Measurements from ENCODE around the gene SERPINA4. TPM values are rescaled to one million over a fixed set of nuclear protein-coding genes. Genes with fewer than 3 reads are reported as not detected.

Gene SERPINA4
- total RNA-seq, 1 experiment from 2014 or later = 6.3 TPM

DNA sequence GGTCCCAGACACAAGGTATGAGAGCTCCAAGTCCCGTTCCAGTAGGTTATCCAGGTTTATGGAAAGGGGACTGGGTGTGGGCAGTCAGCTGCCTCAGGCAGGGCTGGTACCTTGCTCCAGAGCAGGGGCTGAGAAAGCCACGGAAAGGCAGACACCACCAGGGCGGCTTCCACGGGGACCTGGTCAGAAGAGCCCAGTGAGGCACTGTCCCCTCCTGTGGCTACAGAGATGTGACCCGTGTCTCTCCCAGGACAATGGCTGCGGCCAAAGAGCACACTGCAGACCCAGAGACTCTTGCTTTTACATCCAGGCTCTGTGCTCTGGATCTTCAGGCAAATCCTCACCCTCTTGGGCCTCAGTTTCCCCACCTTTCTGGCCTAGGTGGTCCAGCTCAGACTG lies 8.8 kb downstream of the SERPINA4 start:
- Mint-ChIP-seq H3K9me3 (ENCODE audit: unreplicated experiment) (no peaks in the 10 kb centered on the region), H3K27me3 (ENCODE audit: insufficient read depth, unreplicated experiment) (no peaks in the 10 kb centered on the region), H3K4me1 (ENCODE audit: low read depth, unreplicated experiment) (peaks cover 7% of the 10 kb centered on the region), H3K4me3 (ENCODE audit: unreplicated experiment) (no peak overlapping the region), H3K27ac (ENCODE audit: unreplicated experiment) (no peak overlapping the region), H3K36me3 (ENCODE audit: insufficient read depth, unreplicated experiment) (no peaks in the 10 kb centered on the region)
- Histone ChIP-seq H3K4me1 (peaks cover 26% of the 10 kb centered on the region), H3K9me3 (no peaks in the 10 kb centered on the region), H3K36me3 (ENCODE audit: control insufficient read depth, insufficient read depth, low read length) (no peaks in the 10 kb centered on the region), H3K27me3 (replicated peaks; ENCODE audit: control insufficient read depth, insufficient read depth, low read length) (no peaks in the 10 kb centered on the region), H3K4me3 (ENCODE audit: low read depth, low read length) (no peak overlapping the region)
- no peak for DNase-seq
- TF ChIP-seq, protein P1, sequence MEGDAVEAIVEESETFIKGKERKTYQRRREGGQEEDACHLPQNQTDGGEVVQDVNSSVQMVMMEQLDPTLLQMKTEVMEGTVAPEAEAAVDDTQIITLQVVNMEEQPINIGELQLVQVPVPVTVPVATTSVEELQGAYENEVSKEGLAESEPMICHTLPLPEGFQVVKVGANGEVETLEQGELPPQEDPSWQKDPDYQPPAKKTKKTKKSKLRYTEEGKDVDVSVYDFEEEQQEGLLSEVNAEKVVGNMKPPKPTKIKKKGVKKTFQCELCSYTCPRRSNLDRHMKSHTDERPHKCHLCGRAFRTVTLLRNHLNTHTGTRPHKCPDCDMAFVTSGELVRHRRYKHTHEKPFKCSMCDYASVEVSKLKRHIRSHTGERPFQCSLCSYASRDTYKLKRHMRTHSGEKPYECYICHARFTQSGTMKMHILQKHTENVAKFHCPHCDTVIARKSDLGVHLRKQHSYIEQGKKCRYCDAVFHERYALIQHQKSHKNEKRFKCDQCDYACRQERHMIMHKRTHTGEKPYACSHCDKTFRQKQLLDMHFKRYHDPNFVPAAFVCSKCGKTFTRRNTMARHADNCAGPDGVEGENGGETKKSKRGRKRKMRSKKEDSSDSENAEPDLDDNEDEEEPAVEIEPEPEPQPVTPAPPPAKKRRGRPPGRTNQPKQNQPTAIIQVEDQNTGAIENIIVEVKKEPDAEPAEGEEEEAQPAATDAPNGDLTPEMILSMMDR (IDR thresholded peaks at IDR 0.05; ENCODE audit: insufficient read depth in 1 of 2, low read depth in 1 of 2, low read length in 1 of 2, severe bottlenecking in 1 of 2, unreplicated experiment in 1 of 2) = no peak
- BruUV-seq (replicated peaks) = no TSS peak
- intact Hi-C loops (cut with micrococcal nuclease; ENCODE audit: unreplicated experiment) = no loop called here
- POLR2A ChIA-PET = no interaction called here
- CTCF ChIA-PET = no interaction called here

DNA sequence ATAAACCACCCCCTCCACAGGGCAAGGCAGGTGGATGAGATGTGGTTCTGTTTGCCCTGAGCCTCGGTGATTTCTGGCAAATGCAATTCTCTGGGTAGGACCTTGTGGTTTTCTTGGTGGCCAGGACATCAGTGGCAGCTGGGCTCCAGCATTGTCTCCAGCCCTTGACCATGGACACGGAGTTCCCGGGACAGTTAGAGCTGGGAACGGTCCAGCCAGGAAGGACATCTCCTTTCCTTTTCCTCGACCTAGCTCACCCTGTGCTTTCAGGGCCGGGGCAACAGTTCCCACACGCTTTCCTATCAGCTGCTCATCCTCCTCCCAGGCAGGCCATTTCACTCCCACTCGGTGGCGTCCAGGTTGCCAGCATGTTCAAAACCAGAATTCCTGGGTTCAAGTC lies 9.2 kb downstream of the SERPINA4 start:
- intact Hi-C loops (cut with micrococcal nuclease; ENCODE audit: unreplicated experiment) = no loop called here
- Mint-ChIP-seq H3K27ac (ENCODE audit: unreplicated experiment) (no peak overlapping the region), H3K9me3 (ENCODE audit: unreplicated experiment) (no peaks in the 10 kb centered on the region), H3K4me1 (ENCODE audit: low read depth, unreplicated experiment) (peaks cover 7% of the 10 kb centered on the region), H3K27me3 (ENCODE audit: insufficient read depth, unreplicated experiment) (no peaks in the 10 kb centered on the region), H3K4me3 (ENCODE audit: unreplicated experiment) (no peak overlapping the region), H3K36me3 (ENCODE audit: insufficient read depth, unreplicated experiment) (no peaks in the 10 kb centered on the region)
- no peak for DNase-seq
- Histone ChIP-seq H3K4me1 (peaks cover 26% of the 10 kb centered on the region), H3K36me3 (ENCODE audit: control insufficient read depth, insufficient read depth, low read length) (no peaks in the 10 kb centered on the region), H3K9me3 (no peaks in the 10 kb centered on the region), H3K4me3 (ENCODE audit: low read depth, low read length) (no peak overlapping the region), H3K27me3 (replicated peaks; ENCODE audit: control insufficient read depth, insufficient read depth, low read length) (no peaks in the 10 kb centered on the region)
- TF ChIP-seq, protein P1 (IDR thresholded peaks at IDR 0.05; ENCODE audit: insufficient read depth in 1 of 2, low read depth in 1 of 2, low read length in 1 of 2, severe bottlenecking in 1 of 2, unreplicated experiment in 1 of 2) = no peak
- CTCF ChIA-PET = no interaction called here
- POLR2A ChIA-PET = no interaction called here
- BruUV-seq (replicated peaks) = no TSS peak

DNA sequence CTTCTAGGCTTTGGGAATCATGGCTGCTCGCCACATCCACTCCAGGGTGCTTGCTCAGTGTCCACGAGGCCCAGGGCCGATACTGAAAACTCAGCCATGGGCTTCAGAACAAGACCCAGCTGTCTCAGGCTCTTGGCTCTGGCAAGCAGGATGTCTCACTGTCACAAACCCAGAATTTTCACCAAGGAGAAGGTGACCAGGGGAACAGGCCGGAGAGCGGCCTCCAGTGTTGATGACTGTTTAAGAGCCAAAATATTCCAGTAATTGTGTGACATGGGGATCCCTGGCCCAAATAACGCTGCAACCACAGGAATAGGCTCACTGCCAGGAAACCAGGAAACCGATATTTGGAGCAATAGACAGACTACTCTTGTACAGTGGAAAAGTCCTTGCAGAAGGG lies 10.2 kb downstream of the SERPINA4 start:
- Mint-ChIP-seq H3K4me1 (ENCODE audit: low read depth, unreplicated experiment) (peaks cover 7% of the 10 kb centered on the region), H3K27ac (ENCODE audit: unreplicated experiment) (no peak overlapping the region), H3K4me3 (ENCODE audit: unreplicated experiment) (no peak overlapping the region), H3K36me3 (ENCODE audit: insufficient read depth, unreplicated experiment) (no peaks in the 10 kb centered on the region), H3K27me3 (ENCODE audit: insufficient read depth, unreplicated experiment) (no peaks in the 10 kb centered on the region), H3K9me3 (ENCODE audit: unreplicated experiment) (no peaks in the 10 kb centered on the region)
- Histone ChIP-seq H3K4me1 (peaks cover 26% of the 10 kb centered on the region), H3K36me3 (ENCODE audit: control insufficient read depth, insufficient read depth, low read length) (no peaks in the 10 kb centered on the region), H3K4me3 (ENCODE audit: low read depth, low read length) (no peak overlapping the region), H3K27me3 (replicated peaks; ENCODE audit: control insufficient read depth, insufficient read depth, low read length) (no peaks in the 10 kb centered on the region), H3K9me3 (no peaks in the 10 kb centered on the region)
- ChIA-PET CTCF (no interaction called here), POLR2A (interaction anchor here (0.6 kb wide), 1 partner anchor 17 kb away, joined by 3 read pairs; no protein-coding TSS in a partner anchor)
- no peak for DNase-seq
- intact Hi-C loops (cut with micrococcal nuclease; ENCODE audit: unreplicated experiment) = no loop called here
- BruUV-seq (replicated peaks) = no TSS peak
- TF ChIP-seq, protein P1 (IDR thresholded peaks at IDR 0.05; ENCODE audit: insufficient read depth in 1 of 2, low read depth in 1 of 2, low read length in 1 of 2, severe bottlenecking in 1 of 2, unreplicated experiment in 1 of 2) = no peak
